Measurements from ENCODE around the gene FXYD4. TPM values are rescaled to one million over a fixed set of nuclear protein-coding genes. Genes with fewer than 3 reads are reported as not detected.

The FXYD4 gene
- total RNA-seq, 6 experiments from 2014 or later: not detected

- peaks cover 9% of the 10 kb centered on the region; the same call in 1 of the 2 replicates for H3K27me3 Mint-ChIP-seq (ENCODE audit: insufficient read depth)
- H3K4me3 Mint-ChIP-seq: peak overlapping the region; percentile 68
- H3K36me3 Mint-ChIP-seq (ENCODE audit: low read depth): no peaks in the 10 kb centered on the region
- no peaks in the 10 kb centered on the region for H3K9me3 Mint-ChIP-seq
- 0 out of 2 replicates have a peak, but pooled peaks cover under 1% of the 10 kb centered on the region for H3K4me1 Mint-ChIP-seq (ENCODE audit: low read depth)
- no peak for TF ChIP-seq CTCF (IDR thresholded peaks at IDR 0.05)
- DNase-seq: no peak
- no peak overlapping the region for H3K27ac Mint-ChIP-seq
Measured at GRCh38 chr10:43361547-43362190, 9.8 kb upstream of the FXYD4 start.

- peak; percentile 44 for TF ChIP-seq CTCF (IDR thresholded peaks at IDR 0.05)
Measured at GRCh38 chr10:43362191-43362839, 9.1 kb upstream of the FXYD4 start.

GRCh38 chr10:43365001-43365400 is 6.4 kb upstream of the FXYD4 start:
- Mint-ChIP-seq H3K27ac (no peak overlapping the region), H3K27me3 (ENCODE audit: insufficient read depth) (peaks cover 9% of the 10 kb centered on the region; the same call in 1 of the 2 replicates), H3K4me1 (ENCODE audit: low read depth) (no peaks in the 10 kb centered on the region), H3K36me3 (ENCODE audit: low read depth) (no peaks in the 10 kb centered on the region), H3K9me3 (no peaks in the 10 kb centered on the region), H3K4me3 (no peak overlapping the region)
- no peak for TF ChIP-seq CTCF (IDR thresholded peaks at IDR 0.05)
- no peak for DNase-seq

More at GRCh38 chr10:43362191-43362839, 9.1 kb upstream of the FXYD4 start:
- H3K9me3 Mint-ChIP-seq: no peaks in the 10 kb centered on the region
- peak; percentile 15 for DNase-seq
- no peak overlapping the region for H3K27ac Mint-ChIP-seq
- peak overlapping the region; percentile 68 for H3K4me3 Mint-ChIP-seq
- peaks cover 9% of the 10 kb centered on the region; the same call in 1 of the 2 replicates for H3K27me3 Mint-ChIP-seq (ENCODE audit: insufficient read depth)
- H3K36me3 Mint-ChIP-seq (ENCODE audit: low read depth): no peaks in the 10 kb centered on the region
- no peaks in the 10 kb centered on the region for H3K4me1 Mint-ChIP-seq (ENCODE audit: low read depth)

- no peak for TF ChIP-seq CTCF (IDR thresholded peaks at IDR 0.05)
- peaks cover 10% of the 10 kb centered on the region for H3K27me3 Mint-ChIP-seq (ENCODE audit: insufficient read depth)
- H3K36me3 Mint-ChIP-seq (ENCODE audit: low read depth): no peaks in the 10 kb centered on the region
Measured at GRCh38 chr10:43369921-43370320, 1.5 kb upstream of the FXYD4 start.

GRCh38 chr10:43370671-43371215 is 693 bp upstream of the FXYD4 start:
- Mint-ChIP-seq H3K27ac (no peak overlapping the region), H3K9me3 (no peaks in the 10 kb centered on the region), H3K4me1 (ENCODE audit: low read depth) (no peaks in the 10 kb centered on the region), H3K27me3 (ENCODE audit: insufficient read depth) (peaks cover 13% of the 10 kb centered on the region), H3K4me3 (no peak overlapping the region), H3K36me3 (ENCODE audit: low read depth) (no peaks in the 10 kb centered on the region)
- no peak for DNase-seq
- TF ChIP-seq CTCF (IDR thresholded peaks at IDR 0.05): no peak

More at GRCh38 chr10:43369921-43370320, 1.5 kb upstream of the FXYD4 start:
- no peak for DNase-seq
- H3K9me3 Mint-ChIP-seq: no peaks in the 10 kb centered on the region
- H3K4me3 Mint-ChIP-seq: no peak overlapping the region
- H3K27ac Mint-ChIP-seq: no peak overlapping the region
- H3K4me1 Mint-ChIP-seq (ENCODE audit: low read depth): no peaks in the 10 kb centered on the region
